GM19023 (cell line): ENCODE results near the gene LIN54.
"Not testable (repeated sequence)": the region's sequence is repeated elsewhere in the genome, so short reads cannot be mapped to it uniquely, and the experiment has no call there.

Experiments
- ATAC-seq: cut with Tn5 transposase; IDR thresholded peaks from one replicate; pipeline ENCODE4 v1.9.1; 2021; ENCODE audit warnings: mild to moderate bottlenecking, moderate library complexity; ENCODE audit not compliant: unreplicated experiment

Gene LIN54

DNA sequence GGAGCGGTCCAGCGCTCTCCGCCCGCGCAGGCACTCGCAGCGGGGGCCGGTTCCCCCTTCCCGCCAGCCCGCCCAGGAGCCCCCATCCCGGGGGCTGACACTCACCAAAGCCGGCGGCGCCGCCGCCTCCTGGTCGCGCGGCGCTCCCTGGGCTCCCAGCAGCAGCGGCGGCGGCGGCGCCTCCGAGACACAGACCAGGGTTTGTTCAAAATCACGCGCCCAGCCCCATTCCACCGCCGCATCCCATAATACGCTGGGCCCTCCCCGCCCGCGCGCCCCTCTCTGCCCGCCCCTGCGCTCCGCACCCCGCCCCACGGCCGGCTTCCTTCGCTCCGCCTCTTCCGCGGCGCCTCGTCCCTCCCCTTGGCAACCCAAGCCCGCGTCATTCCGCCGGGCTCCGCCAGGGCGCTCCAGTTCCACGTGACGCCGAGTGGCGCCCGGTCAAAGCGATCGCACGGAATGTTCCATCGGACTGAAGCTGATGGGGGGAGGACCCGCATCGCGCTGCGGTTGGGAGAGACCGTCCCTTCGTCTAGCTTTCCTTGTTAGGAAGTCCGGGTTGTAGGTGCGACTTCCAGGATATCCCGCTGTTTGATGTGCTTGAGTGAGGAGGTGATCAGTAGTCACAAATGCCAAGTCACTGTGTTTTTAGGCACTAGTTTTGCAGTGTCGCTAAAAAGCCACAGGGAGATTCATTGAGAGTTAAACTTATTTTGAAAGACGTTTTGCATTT lies 2.2 kb upstream of the LIN54 start:
- peak; percentile 84 for ATAC-seq

DNA sequence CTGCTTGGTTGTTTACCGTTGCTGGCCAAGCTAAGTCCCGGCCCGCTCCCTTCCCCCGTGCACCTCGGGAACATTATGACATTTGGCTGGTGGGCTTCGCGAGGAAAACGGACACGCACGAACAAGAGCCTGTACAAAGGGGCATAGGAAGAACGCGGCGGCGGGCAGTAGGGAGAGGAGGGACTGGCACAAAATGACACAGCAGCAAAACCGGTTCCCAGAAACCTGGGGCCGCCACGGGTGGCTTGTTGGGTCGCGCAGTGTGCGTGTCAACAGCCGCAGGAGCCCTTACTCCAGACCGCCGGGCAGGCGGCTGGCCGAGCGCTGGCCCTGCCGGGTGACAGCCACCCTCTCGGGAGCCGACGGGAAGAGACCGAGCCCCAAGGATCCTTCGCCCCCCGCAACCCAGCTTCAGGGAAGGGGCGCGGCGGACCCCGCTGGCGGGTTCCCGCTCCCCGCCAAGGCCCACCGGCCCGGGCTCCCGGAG lies 1.6 kb upstream of the LIN54 start:
- peak; percentile 17 for ATAC-seq

DNA sequence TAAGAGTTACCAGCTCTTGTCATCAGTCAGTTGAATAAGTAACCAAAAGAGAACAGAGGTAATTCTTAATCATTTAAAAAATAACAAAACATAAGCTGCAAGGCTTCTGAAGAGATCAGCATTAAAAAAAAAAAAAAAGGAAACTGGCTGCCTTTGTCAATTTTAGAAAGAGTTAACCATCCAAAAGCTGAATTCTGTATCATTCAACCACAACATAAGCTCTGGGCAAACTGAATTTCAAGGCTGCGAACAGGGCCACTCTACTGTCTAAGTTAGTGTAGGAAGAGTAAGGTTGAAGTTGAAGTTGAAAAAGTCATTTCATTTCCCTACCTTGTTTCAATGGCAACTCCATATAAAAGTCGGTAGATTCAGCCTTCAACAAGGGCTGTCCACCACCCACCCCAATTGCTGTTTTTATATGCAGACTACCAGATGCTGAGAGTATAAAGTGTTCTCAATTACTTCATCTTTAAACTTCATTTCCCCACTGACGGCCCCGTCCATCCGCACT lies 1.1 kb upstream of the LIN54 start:
- ATAC-seq: no peak

DNA sequence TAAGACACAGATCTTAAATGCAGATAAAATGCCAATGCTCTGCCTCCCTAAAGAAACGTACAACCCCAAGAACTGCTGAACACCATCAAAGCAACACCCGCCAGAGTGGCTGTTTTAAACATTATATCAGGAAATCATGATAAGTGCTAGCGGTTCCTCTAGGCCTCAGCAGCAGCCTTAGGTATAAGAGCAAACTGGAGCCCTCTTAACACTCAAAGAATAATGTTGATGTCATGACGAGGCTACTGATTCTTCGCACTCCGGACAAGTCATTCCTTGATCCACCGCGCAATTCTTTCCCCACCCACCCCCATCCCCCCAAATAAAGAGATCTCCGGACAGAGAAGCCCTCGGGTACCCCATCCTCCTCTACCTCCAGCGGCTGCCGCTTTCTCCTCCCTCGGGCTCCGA lies 507 bp downstream of the LIN54 start:
- ATAC-seq: no peak

DNA sequence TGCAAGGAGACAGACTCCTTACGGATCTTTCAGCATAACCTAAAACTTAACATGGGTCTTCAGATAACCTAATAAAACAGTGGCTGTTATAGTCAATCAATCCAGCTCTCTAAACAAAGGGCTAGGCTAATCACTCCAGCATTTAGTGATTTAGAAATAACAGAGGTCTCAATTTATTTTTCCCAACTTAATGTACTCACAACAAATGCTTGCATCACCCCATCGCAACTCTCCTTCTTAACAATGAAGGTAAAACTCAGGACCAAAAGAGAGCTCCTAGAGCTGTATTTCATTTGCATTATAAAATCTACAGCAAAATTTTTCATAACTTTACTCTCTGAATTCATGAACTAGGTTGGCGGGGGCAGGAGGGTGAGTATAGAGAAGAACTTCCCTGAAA lies 1.1 kb downstream of the LIN54 start:
- no peak for ATAC-seq

DNA sequence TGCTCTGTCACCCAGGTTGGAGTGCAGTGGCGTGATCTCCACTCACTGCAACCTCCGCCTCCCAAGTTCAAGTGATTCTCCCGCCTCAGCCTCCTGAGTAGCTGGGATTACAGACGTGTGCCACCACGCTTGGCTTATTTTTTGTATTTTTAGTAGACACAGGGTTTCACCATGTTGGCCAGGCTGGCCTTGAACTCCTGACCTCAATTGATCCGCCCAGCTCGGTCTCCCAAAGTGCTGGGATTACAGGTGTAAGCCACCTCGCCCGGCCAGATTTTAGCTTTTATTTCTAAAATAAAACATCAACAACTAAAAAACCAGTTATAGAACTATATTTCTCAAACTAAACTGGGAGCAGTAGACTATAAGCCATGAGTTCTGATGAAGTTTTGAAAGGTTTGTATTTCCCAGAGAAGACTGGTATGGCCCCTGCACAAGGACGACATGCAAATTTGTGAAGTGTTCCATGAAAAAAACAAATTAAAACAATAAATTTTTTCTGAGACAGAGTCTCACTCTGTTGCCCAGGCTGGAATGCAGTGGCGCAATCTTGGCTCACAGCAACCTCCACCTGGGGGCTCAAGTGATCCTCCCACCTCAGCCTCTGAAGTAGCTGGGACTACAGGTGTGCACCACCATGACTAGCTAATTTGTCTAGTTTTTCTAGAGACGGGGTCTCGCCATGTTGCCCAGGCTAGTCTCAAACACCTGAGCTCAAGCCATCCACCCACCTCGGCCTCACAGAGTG lies 7.4 kb downstream of the LIN54 start:
- not testable (repeated sequence) for ATAC-seq

DNA sequence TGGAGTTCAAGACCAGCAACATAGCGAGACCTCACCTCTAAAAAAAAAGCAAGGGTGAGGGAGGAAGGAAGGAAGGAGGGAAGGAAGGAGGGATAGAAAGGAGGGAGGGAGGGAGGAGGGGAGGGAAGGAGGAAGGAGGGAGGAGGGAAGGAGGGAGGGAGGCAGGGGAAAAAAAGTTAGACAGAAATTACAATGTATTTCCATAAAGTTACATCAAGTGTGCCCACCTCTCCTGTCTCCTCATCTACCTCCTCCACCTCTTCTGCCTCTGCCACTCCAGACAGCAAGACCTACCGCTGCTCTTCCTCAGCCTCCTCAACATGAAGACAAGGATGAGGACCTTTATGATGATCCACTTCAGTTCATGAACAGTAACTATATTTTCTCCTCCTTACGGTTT lies 8.3 kb downstream of the LIN54 start:
- no peak for ATAC-seq

DNA sequence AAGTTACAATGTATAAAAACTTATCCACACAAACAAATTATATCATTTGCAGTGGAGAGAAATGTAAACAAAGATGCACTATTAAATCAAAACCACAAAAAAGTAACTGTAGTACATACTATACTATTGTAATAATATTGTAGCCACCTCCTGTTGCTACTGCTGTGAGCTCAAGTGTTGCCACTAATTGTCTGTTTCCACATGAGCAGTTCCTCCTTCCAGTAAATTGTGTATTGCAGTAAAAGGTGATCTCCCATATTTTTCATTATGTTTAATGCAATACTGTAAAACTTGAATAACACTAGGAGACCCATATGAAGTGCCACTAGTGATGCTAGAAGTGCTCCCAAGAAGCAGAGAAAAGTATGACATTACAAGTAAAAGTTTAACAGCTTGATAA lies 11.7 kb downstream of the LIN54 start:
- no peak for ATAC-seq

DNA sequence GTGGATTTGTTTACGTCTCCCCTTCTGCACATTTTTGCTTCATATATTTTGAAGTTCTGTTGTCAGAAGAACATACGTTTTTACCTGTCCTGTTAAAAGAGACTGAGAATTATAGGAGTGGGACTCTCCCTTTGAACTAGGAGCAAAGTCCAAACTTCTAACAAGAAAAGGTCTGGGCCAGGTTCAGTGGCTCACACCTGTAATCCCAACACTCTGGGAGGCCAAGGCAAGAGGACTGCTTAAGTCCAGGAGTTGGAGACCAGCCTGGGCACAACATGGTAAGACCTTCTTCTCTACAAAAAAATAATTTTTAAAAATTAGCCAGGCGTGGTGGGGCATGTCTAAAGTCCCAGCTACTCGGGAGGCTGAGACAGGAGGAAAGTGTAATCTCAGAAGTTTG lies 15.8 kb downstream of the LIN54 start:
- ATAC-seq: no peak

DNA sequence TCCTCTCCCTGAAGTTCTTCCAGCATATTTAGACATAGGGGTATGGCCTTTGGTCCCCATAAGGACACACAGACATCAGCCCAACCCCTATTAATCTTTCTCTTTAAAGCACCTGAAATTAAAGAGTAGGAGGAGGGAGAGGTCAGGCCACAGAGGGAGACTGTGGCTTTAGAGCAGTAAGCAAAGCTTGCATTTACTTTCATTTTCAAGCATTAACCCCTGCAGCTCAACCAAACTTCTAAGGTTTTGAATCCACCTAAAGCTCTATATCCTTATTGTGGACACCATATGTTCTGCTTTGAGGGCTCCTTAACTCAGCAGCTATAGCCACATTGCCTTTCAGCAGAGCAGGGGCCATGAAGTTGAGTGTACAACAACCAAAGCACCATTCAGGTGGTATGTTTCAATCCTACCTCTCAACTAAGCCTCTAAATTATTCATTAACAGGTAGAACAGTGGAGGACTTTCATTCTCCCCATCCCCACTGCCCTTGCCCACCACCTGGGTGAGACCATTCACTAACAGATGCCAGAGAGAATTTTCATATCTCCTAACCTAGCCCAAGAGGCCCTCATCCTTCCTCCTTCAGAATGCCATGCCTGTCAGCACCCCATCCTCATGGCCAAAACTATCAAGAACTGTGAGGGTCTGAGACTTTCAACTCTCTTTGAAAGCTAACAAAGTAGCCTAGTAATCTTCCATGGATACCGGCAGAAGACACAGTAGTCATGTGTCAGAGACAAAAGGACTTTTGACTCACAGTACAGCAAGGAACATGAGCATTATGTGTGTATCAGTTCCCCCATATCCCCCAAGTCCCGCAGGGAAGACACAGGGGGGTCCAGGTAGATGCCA lies 20.8 kb downstream of the LIN54 start:
- ATAC-seq: peak; percentile 95

DNA sequence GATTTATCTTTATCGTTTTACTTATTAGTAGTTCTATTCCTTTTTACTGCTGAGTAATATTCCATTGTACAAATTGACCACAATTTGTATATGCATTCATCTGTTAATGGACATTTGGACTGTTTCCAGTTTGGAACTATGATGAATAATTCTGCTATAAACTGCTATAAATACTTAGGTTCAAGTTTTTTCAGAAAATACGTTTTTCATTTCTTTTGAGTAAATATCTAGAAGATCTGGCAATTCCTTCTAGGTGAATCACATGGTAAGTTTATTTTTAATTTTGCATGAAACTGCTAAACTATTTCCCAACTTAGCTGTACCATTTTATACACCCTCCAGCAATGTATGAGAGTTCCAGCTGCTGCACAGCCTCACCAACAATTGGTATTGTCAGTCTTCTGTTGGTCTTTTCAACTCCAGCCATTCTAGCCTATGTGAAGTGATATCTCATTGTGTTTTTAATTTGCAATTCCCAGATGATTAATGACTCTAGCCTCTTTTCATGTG lies 22.2 kb downstream of the LIN54 start:
- no peak for ATAC-seq

DNA sequence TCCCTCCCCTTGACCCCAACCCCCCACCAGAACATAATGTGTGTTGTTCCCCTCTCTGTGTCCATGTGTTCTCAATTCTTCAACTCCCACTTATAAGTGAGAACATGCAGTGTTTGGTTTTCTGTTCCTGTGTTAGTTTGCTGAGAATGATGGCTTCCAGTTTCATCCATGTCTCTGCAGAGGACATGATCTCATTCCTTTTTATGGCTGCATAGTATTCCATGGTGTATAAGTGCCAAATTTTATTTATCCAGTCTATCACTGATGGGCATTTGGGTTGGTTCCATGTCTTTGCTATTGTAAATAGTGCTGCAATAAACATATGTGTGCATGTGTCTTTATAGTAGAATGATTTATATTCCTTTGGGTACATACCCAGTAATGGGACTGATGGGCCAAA lies 23.1 kb downstream of the LIN54 start:
- not testable (repeated sequence) for ATAC-seq

DNA sequence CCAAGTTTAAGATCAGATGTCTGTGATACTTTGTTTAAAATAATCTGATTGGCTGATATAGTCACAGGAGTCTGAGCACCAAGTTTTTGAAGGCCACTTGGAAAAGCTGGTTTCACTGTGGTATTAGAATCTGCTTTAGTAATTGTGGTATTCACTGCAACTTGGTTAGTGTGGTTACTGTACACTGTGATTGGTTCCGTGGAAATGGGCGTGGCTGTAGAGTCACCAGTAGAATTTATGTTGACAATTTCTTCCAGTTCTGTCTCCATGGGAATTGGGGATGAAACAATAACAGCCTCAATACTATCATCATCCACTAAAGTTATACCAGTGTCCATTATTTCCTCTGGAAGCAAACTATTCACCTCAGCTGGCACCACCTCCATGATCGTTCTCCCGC lies 26.2 kb downstream of the LIN54 start:
- ATAC-seq: no peak

DNA sequence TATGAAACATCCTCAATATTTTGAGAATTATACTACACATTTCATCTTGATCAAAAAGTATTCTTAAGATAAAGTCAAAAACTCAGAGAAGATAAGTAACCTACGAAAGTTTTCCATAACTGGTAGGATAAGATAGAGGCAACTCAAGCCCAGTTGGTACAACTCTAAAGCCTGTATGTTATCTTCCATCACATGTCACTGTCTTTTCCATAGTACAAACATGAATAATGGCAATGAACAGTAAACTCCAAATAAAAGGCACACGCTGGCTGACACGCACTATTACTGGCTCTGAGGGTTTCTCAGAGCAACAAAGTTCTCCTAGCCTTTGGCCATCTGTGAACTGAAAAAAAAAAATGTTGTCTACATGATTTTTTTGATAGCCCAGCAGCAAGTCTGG lies 27.2 kb downstream of the LIN54 start:
- ATAC-seq: no peak

DNA sequence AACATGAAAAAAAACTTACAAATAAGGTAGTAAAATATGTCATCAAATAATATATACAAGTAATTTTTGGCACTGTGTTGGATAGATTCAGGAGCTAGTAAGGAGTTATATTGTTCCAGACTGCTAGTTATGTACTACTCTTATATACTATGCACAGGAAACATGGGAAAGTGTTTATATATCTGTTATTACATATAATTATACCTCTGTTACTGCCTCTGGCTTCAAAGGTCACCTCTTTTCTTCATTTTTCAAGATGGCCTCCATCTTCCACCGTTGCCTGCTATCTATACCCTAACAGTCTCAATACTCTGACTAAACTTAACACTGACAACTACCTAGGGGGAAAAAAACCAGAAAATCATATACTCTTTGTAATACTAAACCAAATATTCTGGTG lies 29.5 kb downstream of the LIN54 start:
- ATAC-seq: no peak

DNA sequence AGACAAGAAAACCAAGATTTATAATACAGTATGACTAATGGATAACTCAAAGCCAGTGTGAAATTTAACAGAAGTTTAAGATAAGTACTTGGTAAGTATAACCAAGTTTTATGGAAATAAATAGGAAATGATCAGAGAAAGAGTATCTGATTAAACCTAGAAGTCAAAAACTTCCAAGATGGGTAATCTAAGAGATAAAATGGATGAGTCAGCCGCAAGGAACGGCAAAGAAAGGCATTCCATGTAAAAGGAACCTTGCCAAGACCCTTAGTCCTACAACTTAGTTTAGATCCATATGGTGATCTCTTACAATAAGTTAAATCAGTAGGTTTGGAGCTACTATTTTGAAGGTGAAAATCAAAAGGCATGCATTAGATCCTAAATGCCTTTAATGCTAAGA lies 34.8 kb downstream of the LIN54 start:
- no peak for ATAC-seq

DNA sequence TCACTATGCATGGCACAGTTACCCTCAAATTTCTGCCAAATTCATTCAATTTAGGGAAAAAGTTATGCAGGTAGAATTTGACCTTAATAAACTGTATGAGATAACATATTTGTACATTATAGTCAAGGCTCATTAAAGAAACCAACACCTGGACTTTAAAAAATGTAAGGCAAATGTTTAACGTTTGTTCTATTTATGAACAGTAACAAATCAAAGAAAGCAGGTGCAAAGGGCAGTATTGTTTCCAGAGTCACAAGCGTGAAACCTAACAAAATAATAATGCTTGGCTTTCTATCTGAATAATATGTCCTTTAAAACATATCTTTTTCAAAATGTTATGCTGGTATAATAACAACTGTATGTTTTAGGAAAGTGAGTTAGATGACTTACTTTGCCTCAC lies 41.2 kb downstream of the LIN54 start:
- ATAC-seq: no peak

DNA sequence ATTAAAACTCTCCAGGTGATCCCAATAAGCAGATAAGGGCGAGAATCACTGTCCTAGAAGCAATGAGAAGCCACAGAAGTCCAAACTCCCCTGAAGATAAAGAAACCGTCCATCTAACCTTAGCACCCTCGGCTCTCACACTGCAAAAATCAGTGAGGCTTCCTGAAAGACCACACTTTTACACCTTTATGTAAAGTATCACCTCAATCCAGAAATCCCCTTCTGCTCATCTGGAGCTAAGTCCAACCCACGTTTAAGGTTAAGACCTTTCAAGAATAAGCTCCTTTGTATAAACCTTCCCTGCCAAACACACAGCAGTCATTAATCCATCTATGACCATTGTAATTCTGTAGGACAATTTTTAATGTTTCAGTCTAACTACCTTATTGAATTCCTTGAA lies 41.7 kb downstream of the LIN54 start:
- no peak for ATAC-seq

DNA sequence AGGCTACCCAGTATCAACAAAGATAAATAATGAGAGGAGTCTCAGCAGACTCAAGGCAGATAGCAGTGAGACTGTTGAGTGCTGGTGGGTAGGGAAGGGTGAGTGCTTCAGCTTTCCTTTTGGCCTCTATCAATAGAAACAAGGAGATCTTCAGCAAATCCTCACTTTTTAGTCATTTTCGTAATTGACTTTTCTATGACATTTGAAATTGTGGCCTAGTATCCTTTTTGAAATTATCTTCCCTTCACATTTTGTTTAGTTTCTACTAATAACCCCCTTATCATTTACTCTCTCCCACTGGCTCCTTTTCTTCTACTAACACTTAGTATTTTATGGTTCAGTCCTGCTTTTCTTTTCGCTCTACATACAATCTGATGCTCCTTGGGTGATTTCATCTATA lies 44.9 kb downstream of the LIN54 start:
- ATAC-seq: no peak

DNA sequence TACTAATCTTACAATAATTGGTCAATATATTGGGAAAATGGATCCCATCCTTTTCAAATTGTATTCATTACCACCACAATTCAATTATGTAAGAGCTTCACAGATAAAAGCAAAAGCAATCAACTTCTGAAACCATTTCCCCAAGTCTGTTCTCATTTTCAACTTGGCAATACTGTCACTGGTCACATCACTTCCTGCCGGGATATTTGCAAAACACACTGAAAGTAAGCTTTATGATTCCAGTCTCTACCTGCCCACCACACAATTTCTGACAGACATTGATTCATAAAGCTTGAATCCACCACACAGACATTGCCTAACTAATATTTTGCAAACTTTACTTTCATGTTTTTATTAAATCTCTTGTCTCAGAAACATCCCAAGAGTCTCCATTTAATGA lies 53.6 kb downstream of the LIN54 start:
- ATAC-seq: no peak

DNA sequence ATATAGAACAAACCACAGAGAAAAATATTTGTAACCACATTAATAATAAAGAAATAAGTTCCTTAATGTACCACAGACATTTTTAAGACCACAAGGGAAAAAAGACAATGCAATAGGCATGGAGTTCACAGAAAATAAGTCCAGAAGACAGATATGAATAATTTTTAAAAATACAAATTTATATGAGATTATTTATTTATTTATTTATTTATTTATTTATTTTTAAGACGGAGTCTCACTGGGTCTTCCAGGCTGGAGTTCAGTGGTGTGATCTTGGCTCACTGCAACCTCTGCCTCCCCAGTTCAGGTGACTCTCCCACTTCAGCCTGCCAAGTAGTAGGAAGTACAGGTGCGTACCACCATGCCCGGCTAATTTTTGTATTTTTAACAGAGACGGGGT lies 56.4 kb downstream of the LIN54 start:
- ATAC-seq: no peak
